Measurements from ENCODE around the gene ANKRD35. TPM values are rescaled to one million over a fixed set of nuclear protein-coding genes. Genes with fewer than 3 reads are reported as not detected.

Gene ANKRD35
- total RNA-seq, 1 experiment from 2014 or later, result not detected

DNA sequence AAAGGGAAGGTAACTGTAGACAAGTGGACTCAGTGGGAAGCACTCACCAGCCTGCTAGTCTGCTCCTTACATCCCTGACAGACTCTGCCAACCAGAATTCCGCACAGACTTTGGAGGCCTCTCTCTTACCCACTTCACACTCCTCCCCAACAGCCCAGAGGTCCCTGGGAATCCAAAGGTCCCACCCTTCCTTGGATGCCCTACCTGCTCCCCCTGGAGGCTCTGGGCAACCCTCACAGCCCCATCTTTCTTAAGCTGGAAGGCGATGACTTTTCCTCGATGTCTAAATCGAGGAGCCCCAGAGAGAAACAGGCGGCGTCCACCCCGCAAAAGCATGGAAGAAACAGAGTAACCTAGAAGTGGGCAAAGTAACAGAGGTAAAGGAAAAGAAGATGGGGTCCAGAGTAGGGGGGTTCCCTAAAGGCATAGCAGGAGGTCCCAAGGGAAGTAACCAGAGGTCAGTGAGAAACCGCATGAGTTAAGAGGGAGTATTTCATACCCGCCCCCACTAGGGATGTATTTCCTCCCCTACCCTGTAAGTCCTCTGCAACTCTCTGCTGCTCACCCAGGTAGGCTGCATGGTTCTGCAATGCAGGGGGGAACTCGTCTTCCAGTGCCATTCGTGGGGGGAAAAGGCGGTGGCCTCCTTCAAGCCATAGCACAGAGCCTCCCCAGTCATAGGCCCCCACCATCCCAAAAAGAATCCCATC lies 15.8 kb upstream of the ANKRD35 start:
- ATAC-seq (peak; percentile 78), DNase-seq (ENCODE audit: low read depth, low spot score) (no peak)
- H3K9me3 ChIP-seq (ENCODE audit: control insufficient read depth in 1 of 2, insufficient read depth in 1 of 2, low read depth in 1 of 2, low read length in 2 of 2), result no peaks in the 10 kb centered on the region
- intact Hi-C loops (cut with micrococcal nuclease), result no loop called here
- no peaks in the 10 kb centered on the region for H3K9me2 ChIP-seq (ENCODE audit: insufficient read depth)
- no TSS peak for BruUV-seq (replicated peaks)
- H3K27me3 ChIP-seq (ENCODE audit: insufficient read depth, low read length), result no peaks in the 10 kb centered on the region
- ChIA-PET RAD21 (ENCODE audit: low non-redundant PET in 1 of 2, low total read pairs in 2 of 2, uncharacterized antibody in 2 of 2, unreplicated experiment in 2 of 2) (no interaction called here), CTCF (interaction anchor here (1.3 kb wide), 1 partner anchor 9 kb away, joined by 4 read pairs; no protein-coding TSS in a partner anchor), POLR2A (no interaction called here)
- no peak overlapping the region for H3K4me2 ChIP-seq (ENCODE audit: low read length)
- H3K79me2 ChIP-seq (ENCODE audit: insufficient read depth, low read length), result no peaks in the 10 kb centered on the region
- no peak overlapping the region for H3K4me3 ChIP-seq (replicated peaks in 1 of 2; ENCODE audit: low read depth in 1 of 2, low read length in 2 of 2)
- no peaks in the 10 kb centered on the region for H4K20me1 ChIP-seq (ENCODE audit: insufficient read depth)
- no peaks in the 10 kb centered on the region for H3K4me1 ChIP-seq (ENCODE audit: control insufficient read depth in 1 of 2, insufficient read depth in 2 of 2, low read length in 2 of 2)
- TF ChIP-seq RAD21 (IDR thresholded peaks at IDR 0.05; ENCODE audit: low read depth) (peak; percentile 19; the same call in 1 of the 2 replicates), ZFX (IDR thresholded peaks at IDR 0.05) (no peak)
- TF ChIP-seq, protein P1, sequence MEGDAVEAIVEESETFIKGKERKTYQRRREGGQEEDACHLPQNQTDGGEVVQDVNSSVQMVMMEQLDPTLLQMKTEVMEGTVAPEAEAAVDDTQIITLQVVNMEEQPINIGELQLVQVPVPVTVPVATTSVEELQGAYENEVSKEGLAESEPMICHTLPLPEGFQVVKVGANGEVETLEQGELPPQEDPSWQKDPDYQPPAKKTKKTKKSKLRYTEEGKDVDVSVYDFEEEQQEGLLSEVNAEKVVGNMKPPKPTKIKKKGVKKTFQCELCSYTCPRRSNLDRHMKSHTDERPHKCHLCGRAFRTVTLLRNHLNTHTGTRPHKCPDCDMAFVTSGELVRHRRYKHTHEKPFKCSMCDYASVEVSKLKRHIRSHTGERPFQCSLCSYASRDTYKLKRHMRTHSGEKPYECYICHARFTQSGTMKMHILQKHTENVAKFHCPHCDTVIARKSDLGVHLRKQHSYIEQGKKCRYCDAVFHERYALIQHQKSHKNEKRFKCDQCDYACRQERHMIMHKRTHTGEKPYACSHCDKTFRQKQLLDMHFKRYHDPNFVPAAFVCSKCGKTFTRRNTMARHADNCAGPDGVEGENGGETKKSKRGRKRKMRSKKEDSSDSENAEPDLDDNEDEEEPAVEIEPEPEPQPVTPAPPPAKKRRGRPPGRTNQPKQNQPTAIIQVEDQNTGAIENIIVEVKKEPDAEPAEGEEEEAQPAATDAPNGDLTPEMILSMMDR (IDR thresholded peaks at IDR 0.05 in 2 of 3, conservative IDR thresholded peaks at IDR 0.05 in 1 of 3; ENCODE audit: borderline replicate concordance in 1 of 3, insufficient read depth in 1 of 3, low read depth in 2 of 3, low read length in 2 of 3), result peak; percentile 23 to 32 (median 26); a peak in 4 of 6 replicates
- H3K9ac ChIP-seq (ENCODE audit: low read length), result no peak overlapping the region
- no peaks in the 10 kb centered on the region for H3K36me3 ChIP-seq (ENCODE audit: control insufficient read depth in 1 of 2, insufficient read depth in 2 of 2, low read length in 2 of 2)
- no peak overlapping the region for H2AFZ ChIP-seq (ENCODE audit: low read depth, low read length, poor library complexity, severe bottlenecking)
- H3K27ac ChIP-seq (ENCODE audit: low read depth, low read length), result no peak overlapping the region

GRCh38 chr1:145898756-145899155 lies 13.1 kb upstream of the ANKRD35 start:
- ATAC-seq (no peak), DNase-seq (ENCODE audit: low read depth, low spot score) (no peak)
- Histone ChIP-seq H3K9me3 (ENCODE audit: control insufficient read depth in 1 of 2, insufficient read depth in 1 of 2, low read depth in 1 of 2, low read length in 2 of 2) (no peaks in the 10 kb centered on the region), H3K4me1 (ENCODE audit: control insufficient read depth in 1 of 2, insufficient read depth in 2 of 2, low read length in 2 of 2) (no peaks in the 10 kb centered on the region; a peak in 2 of 4 replicates), H3K9ac (ENCODE audit: low read length) (no peak overlapping the region), H3K27ac (ENCODE audit: low read depth, low read length) (no peak overlapping the region), H4K20me1 (ENCODE audit: insufficient read depth) (no peaks in the 10 kb centered on the region), H3K4me3 (replicated peaks in 1 of 2; ENCODE audit: low read depth in 1 of 2, low read length in 2 of 2) (no peak overlapping the region), H3K9me2 (ENCODE audit: insufficient read depth) (no peaks in the 10 kb centered on the region), H3K4me2 (ENCODE audit: low read length) (no peak overlapping the region), H3K36me3 (ENCODE audit: control insufficient read depth in 1 of 2, insufficient read depth in 2 of 2, low read length in 2 of 2) (no peaks in the 10 kb centered on the region), H2AFZ (ENCODE audit: low read depth, low read length, poor library complexity, severe bottlenecking) (no peak overlapping the region), H3K79me2 (ENCODE audit: insufficient read depth, low read length) (no peaks in the 10 kb centered on the region), H3K27me3 (ENCODE audit: insufficient read depth, low read length) (no peaks in the 10 kb centered on the region)
- intact Hi-C loops (cut with micrococcal nuclease), result no loop called here
- no peak for TF ChIP-seq FOSL1 (IDR thresholded peaks at IDR 0.05; ENCODE audit: low read depth)
- TF ChIP-seq JUND (IDR thresholded peaks at IDR 0.05), result no peak
- TF ChIP-seq MAX (IDR thresholded peaks at IDR 0.05), result no peak
- TF ChIP-seq CEBPB (IDR thresholded peaks at IDR 0.05; ENCODE audit: low read depth), result no peak
- TF ChIP-seq YY1 (IDR thresholded peaks at IDR 0.05; ENCODE audit: extremely low read depth, insufficient replicate concordance, low read depth, low read length), result no peak
- no peak for TF ChIP-seq EGR1 (IDR thresholded peaks at IDR 0.05; ENCODE audit: low read depth)
- no peak for TF ChIP-seq SIN3A (IDR thresholded peaks at IDR 0.05; ENCODE audit: low read depth)
- no peak for TF ChIP-seq POLR2AphosphoS5 (IDR thresholded peaks at IDR 0.05; ENCODE audit: low read depth, low read length)
- no peak for TF ChIP-seq ZFX (IDR thresholded peaks at IDR 0.05)
- TF ChIP-seq SRF (IDR thresholded peaks at IDR 0.05; ENCODE audit: low read depth), result no peak
- no peak for TF ChIP-seq EZH2phosphoT487 (IDR thresholded peaks at IDR 0.05; ENCODE audit: borderline replicate concordance)
- no peak for TF ChIP-seq TCF7L2 (IDR thresholded peaks at IDR 0.05; ENCODE audit: borderline replicate concordance, extremely low read depth, insufficient read depth, insufficient read length)
- TF ChIP-seq SP1 (IDR thresholded peaks at IDR 0.05; ENCODE audit: low read depth), result no peak
- TF ChIP-seq, protein P1 (IDR thresholded peaks at IDR 0.05 in 2 of 3, conservative IDR thresholded peaks at IDR 0.05 in 1 of 3; ENCODE audit: borderline replicate concordance in 1 of 3, insufficient read depth in 1 of 3, low read depth in 2 of 3, low read length in 2 of 3), result no peak
- no peak for TF ChIP-seq ELF1 (IDR thresholded peaks at IDR 0.05; ENCODE audit: borderline replicate concordance, low read depth)
- ChIA-PET RAD21 (ENCODE audit: low non-redundant PET in 1 of 2, low total read pairs in 2 of 2, uncharacterized antibody in 2 of 2, unreplicated experiment in 2 of 2) (no interaction called here), CTCF (no interaction called here), POLR2A (no interaction called here)
- no TSS peak for BruUV-seq (replicated peaks)

All from HCT116 (cell line).